Fibroblast of skin of left biceps (primary cell): ENCODE data around the gene PPP1R3E.

Experiments used
- DNase-seq, 2 experiments: peaks; one replicate each; pipeline ENCODE4 v3.0.0-alpha.2; 2013; ENCODE audit warnings: low read depth in 2 of 2

Gene PPP1R3E

DNA sequence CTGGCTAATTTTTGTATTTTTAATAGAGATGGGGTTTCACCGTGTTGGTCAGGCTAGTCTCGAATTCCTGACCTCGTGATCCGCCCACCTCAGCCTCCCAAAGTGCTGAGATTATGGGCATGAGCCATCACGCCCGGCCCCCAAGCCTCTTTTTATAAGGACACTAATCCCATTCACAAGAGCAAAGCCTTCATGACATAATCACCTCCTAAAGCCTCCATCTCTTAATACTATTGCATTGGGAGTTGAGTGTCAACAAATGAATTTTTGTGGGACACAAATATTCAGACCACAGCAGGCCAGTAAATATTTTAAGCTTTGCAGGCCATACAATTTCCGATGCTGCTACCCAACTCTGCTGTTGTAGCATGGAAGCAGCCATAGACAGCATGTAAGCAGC, 54.1 kb downstream of the PPP1R3E start:
- DNase-seq, result no peak
